Stimulated activated CD4-positive, alpha-beta T cell treated with anti-CD3 and anti-CD28 coated beads, TNF-alpha, amount 100 ng/mL, for 48 hours (primary cell): Measurements from ENCODE around the gene SMPD3.

Source experiments
- DNase-seq, 3 donors: peaks; one replicate each; pipeline ENCODE4 v3.0.0-alpha.2; 2020; ENCODE audit warnings: low read depth in 3 of 3

The SMPD3 gene

GRCh38 chr16:68356249-68356918, 91.9 kb downstream of the SMPD3 start:
- DNase-seq = peak in 2 of 3 donors; percentile 30 to 38

- no peak for DNase-seq
These were observed 92.7 kb downstream of the SMPD3 start for GRCh38 chr16:68355447-68356248.

- DNase-seq = no peak
These were observed 93.5 kb downstream of the SMPD3 start for GRCh38 chr16:68354816-68355215.

GRCh38 chr16:68353366-68353765, 94.9 kb downstream of the SMPD3 start:
- no peak for DNase-seq

GRCh38 chr16:68351991-68352431, 96.3 kb downstream of the SMPD3 start:
- DNase-seq = no peak

- no peak for DNase-seq
These were observed 96.8 kb downstream of the SMPD3 start for GRCh38 chr16:68351463-68351862.

GRCh38 chr16:68350813-68351350, 97.4 kb downstream of the SMPD3 start:
- DNase-seq = no peak

- no peak for DNase-seq
These were observed 98.4 kb downstream of the SMPD3 start for GRCh38 chr16:68349838-68350410.

GRCh38 chr16:68348639-68349445, 99.5 kb downstream of the SMPD3 start:
- DNase-seq = no peak

- no peak for DNase-seq
These were observed 100.7 kb downstream of the SMPD3 start for GRCh38 chr16:68347605-68348004.

- no peak for DNase-seq
These were observed 101.3 kb downstream of the SMPD3 start for GRCh38 chr16:68346892-68347480.

GRCh38 chr16:68345958-68346635, 102.2 kb downstream of the SMPD3 start:
- DNase-seq = no peak

- no peak for DNase-seq
These were observed 102.9 kb downstream of the SMPD3 start for GRCh38 chr16:68345351-68345810.

- DNase-seq = no peak
These were observed 104.1 kb downstream of the SMPD3 start for GRCh38 chr16:68344252-68344651.

- no peak for DNase-seq
These were observed 105.2 kb downstream of the SMPD3 start for GRCh38 chr16:68343137-68343536.

GRCh38 chr16:68342620-68343019, 105.7 kb downstream of the SMPD3 start:
- DNase-seq = no peak

- no peak for DNase-seq
These were observed 109.1 kb downstream of the SMPD3 start for GRCh38 chr16:68339214-68339613.

GRCh38 chr16:68338326-68339119, 109.8 kb downstream of the SMPD3 start:
- DNase-seq = no peak

- no peak for DNase-seq
These were observed 113.1 kb downstream of the SMPD3 start for GRCh38 chr16:68335175-68335574.
